Spleen (tissue), 7 donors: ENCODE results near the gene CPAMD8.
"Not testable (repeated sequence)": the region's sequence is repeated elsewhere in the genome, so short reads cannot be mapped to it uniquely, and the experiment has no call there.

Experiments
- CTCF ChIP-seq, 11 experiments: fragments of 200-600 bp in 7 of 11; fragments of 450-650 bp in 4 of 11; sonication (generic) in 4 of 11; IDR thresholded peaks in 8 of 11; conservative IDR thresholded peaks in 3 of 11; 1 replicate in 7 of 11; 2 replicates in 4 of 11; pipeline versions ENCODE4 v1.4.0 to v1.8.0; 2016 to 2021; ENCODE audit warnings: antibody characterized with exemption in 11 of 11, inconsistent platforms in 4 of 11, mild to moderate bottlenecking in 1 of 11
- POLR2A ChIP-seq, 3 donors: fragments of 450-650 bp; IDR thresholded peaks; one replicate each; pipeline ENCODE4 v1.5.1; 2017; ENCODE audit warnings: antibody characterized with exemption in 3 of 3, mild to moderate bottlenecking in 1 of 3
- donor health status: DM: no; HTN: no; CAD: no; lungs with moderate emphysema.
- donor health status: DM: no; HTN: no; CAD: no.
- donor health status: DM: no; HTN: no; CAD: no.

GRCh38 chr19:16874978-16875299, 151.7 kb downstream of the CPAMD8 start:
- not testable (repeated sequence) for TF ChIP-seq POLR2A (IDR thresholded peaks at IDR 0.05); CTCF (IDR thresholded peaks at IDR 0.05 in 8 of 11, conservative IDR thresholded peaks at IDR 0.05 in 3 of 11)
